Activated CD4-positive, alpha-beta T cell treated with anti-CD3 and anti-CD28 coated beads, Interleukin-10, Interleukin-2, amounts not matched to agents 100 ng/mL and 50 ng/mL, durations not matched to agents 16 hours and 8 hours (primary cell): ENCODE data around the gene TGFB1.
"Not testable (repeated sequence)": the region's sequence is repeated elsewhere in the genome, so short reads cannot be mapped to it uniquely, and the experiment has no call there.

Experiments used
- DNase-seq: peaks from one replicate; pipeline ENCODE4 v3.0.0-alpha.2; 2020

TGFB1 gene

DNA sequence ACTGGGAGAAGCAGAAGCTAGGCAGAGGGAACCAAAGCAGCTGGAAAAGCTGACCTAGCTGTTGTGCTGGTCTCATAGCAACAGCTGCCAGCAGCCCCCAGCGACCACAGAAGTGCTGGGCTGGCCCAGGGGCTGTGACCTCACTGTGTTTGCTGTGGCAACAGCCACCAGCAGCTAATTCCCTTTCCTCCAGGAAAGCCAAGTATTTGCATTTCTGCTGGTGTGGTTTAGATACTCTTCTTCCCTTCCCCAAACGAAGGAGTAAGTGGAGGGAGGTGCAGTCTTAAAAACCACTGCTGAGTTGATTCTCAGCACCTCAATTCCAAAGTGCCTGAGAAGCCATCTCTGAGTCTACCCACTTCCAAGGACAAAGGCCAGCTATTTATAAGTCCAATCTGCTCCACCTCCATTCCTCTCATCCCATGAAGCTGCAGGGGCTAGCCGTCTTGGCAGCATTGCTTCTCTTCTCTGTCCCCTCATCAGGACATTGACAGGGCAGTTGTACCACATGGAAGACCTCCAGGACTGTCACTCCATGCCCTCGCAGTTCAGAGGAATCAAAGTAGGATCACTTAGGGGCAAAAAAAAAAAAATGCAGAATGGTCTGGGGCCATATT, 55.3 kb downstream of the TGFB1 start:
- DNase-seq = peak; percentile 34

DNA sequence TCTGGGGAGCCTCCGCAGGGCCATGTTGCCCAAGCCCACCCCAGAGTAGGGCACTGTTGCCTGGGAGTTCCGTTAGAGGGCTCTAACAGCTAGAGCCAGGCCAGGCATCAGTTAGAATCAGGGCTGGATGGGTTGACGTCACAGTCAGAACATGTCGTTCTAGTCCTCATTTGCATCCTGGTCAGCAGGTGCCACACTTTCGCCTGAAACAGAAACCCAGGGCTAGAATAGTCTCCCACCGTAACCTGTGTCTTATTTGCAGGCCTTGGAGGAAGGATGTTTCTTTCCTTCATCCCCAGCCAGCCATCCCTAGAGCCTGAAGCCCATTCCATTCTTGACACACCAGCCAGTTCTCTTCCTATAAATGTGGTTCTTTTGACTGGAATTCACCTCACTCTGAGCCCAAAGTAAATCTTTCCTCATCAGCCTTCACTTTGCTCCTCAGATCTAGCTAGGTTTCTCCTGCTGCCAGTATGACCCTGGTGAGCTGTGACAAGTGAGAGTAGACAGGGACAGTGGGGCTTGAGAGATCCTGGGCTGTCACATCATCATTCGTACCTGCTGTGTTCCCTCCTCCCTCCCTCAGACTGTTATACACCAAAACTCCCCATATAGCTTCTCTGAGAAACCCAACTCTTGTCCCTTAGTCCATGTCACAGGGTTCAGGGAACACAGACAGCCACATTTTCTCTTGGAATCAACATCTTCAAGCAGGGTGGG, 55.9 kb downstream of the TGFB1 start:
- no peak for DNase-seq

DNA sequence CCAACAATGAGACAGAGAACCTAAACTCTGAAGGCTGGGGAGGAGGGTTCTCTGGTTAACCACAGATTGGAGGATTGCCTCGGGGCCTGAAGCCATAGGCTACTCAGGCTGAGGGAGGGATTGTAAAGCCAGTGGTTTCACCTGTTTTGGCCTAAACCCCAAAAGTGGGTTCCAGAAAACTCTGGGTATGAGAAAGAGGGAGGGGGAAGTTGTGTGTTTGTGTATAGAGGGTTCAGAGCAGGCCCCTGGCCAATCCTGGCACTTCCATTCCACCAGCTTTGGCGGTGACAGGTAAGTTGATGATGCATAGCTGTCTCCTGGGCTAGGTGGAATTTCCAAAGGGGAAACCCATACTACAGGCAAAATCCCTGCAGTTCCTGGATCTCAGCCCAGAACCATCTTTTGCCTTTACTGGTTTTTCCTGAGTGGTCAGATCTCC, 57.3 kb downstream of the TGFB1 start:
- no peak for DNase-seq

DNA sequence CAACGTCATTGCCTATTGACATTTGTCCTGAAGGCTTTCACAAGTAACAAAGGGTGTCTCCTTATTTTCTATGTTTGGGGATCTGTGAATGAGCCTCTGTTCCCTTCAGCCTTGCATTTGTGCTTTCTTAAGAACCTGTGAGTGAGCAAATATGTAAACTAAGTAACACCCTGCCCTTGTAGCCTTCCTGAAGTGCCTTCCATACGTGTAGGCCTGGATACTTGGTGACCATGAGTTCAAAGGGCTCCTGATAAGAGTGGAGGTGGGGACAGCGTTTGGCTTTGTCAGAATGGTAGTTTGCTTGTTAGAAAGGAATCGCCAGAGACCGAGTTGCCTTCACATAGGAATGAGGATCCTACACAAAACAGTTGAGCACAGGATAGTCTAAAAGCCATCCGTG, 58.2 kb downstream of the TGFB1 start:
- DNase-seq = no peak

DNA sequence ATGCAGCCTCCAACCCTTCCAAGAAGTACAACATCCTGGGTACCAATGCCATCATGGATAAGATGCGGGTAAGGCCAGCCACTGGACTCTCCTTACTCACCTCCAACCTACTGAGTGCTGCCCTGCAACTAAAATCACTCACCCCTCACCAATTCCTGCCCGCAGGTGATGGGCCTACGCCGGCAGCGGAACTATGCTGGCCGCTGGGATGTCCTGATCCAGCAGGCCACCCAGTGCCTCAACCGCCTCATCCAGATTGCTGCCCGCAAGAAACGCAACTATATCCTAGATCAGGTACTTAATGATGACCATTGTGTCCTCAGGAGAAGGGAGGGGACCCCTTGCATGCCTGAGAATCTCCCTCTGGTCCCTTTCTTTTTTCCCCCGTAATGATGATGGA, 59.3 kb downstream of the TGFB1 start:
- no peak for DNase-seq

DNA sequence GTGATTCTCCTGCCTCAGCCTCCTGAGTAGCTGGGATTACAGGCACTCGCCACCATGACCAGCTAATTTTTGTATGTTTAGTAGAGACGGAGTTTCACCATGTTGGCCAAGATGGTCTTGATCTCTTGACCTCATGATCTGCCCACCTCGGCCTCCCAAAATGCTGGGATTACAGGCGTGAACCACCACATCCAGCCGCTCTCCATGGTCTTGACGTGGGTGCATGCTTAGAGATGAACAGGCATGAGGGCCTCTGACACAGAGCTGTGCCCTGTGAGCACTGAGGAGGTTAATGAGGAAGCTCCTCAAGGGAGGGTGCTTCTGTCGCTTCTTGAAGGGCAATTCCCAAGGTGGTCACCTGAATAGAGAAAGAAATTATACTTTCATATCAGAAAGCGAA, 63.9 kb downstream of the TGFB1 start:
- not testable (repeated sequence) for DNase-seq

DNA sequence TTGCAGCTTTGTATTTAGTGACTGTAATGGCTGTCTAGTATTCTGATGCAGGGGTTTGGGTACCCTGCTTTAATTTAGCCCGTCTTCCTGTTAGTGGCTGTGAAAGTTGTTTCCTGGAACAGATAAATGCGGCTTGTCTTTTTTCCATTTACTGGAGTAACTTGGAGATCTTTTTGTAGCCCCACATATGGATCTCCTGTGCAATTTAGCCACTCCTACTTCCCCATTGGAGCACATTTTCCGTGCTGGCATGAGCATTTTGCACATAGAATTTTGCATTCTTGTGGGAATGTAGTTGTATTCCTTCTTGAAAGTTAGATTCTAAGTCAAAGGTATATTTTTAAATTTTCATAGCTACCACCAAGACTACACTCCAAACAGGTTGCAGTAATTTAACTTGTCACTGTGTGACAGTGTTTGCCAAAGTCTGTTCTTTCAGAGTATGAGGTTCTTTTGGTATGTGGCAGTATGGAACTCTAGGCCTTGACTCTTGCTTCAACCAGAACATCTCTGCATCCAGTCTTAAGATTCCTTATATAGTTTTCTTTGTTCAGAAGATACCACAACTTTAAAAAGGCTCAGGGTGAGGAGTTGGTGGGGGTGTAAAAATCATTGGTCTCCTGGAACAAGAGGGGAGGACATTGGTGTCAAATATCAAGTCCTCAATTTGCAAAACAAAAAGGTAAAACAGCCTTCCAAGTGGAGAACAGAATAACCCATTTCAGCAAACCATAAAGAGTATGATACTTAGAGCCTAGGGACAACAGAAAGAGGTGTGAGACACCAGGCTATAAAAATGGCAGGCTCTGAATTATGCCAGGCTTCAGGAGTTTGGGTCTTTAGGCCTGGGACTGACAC, 64.8 kb downstream of the TGFB1 start:
- no peak for DNase-seq
